Natural killer cell treated with Interleukin-12 subunit alpha and Interleukin-12 subunit beta and Interleukin-15 and Interleukin-18, amount 100 ng/mL, for 72 hours (primary cell): ENCODE data around the gene HEMGN. TPM values are rescaled to one million over a fixed set of nuclear protein-coding genes. Genes with fewer than 3 reads are reported as not detected.
A peak's percentile ranks its signal among the peaks of the same experiment; 100 is the strongest.

ENCODE experiments used
- ATAC-seq, 2 donors: fragments of 150-1000 bp; cut with Tn5 transposase in 1 of 2; sonication (Bioruptor Pico), chemical (Tn5 transposase) in 1 of 2; 2 replicates each; pipeline ENCODE4 v1.10.0; 2021
- DNase-seq: peaks from one replicate; pipeline ENCODE4 v3.0.0; 2022; ENCODE audit warnings: low spot score
- H3K27ac Mint-ChIP-seq, 2 donors: 1 replicate in 1 of 2; 2 replicates in 1 of 2; pipeline ENCODE4 v1.8.0; 2022; ENCODE audit warnings: mixed read lengths in 2 of 2, mild to moderate bottlenecking in 1 of 2, moderate library complexity in 1 of 2
- H3K27me3 Mint-ChIP-seq, 2 donors: 1 replicate in 1 of 2; 2 replicates in 1 of 2; pipeline ENCODE4 v1.8.0; 2022; ENCODE audit warnings: mixed read lengths in 2 of 2
- H3K36me3 Mint-ChIP-seq: one replicate; pipeline ENCODE4 v1.8.0; 2022; ENCODE audit warnings: mixed read lengths
- H3K4me1 Mint-ChIP-seq, 2 donors: 1 replicate in 1 of 2; 2 replicates in 1 of 2; pipeline ENCODE4 v1.8.0; 2022; ENCODE audit warnings: low read depth in 2 of 2, mixed read lengths in 2 of 2, mild to moderate bottlenecking in 1 of 2
- H3K4me3 Mint-ChIP-seq: one replicate; pipeline ENCODE4 v1.8.0; 2022; ENCODE audit warnings: mixed read lengths
- H3K9me3 Mint-ChIP-seq: 2 replicates; pipeline ENCODE4 v1.8.0; 2022; ENCODE audit warnings: mixed read lengths
- total RNA-seq, 2 donors: library from RNA; stranded (reverse); gene quantifications; one replicate each; pipeline ENCODE4 v1.2.3, GENCODE V29; 2022

The HEMGN gene
- total RNA-seq, 2 donors from 2014 or later, result not detected

- Mint-ChIP-seq H3K4me1 (peaks cover 12 to 17% of the 10 kb centered on the region in 2 donors), H3K27me3 (no peaks in the 10 kb centered on the region), H3K4me3 (no peak overlapping the region), H3K27ac (no peak overlapping the region), H3K36me3 (no peaks in the 10 kb centered on the region), H3K9me3 (no peaks in the 10 kb centered on the region)
- ATAC-seq (no peak), DNase-seq (no peak)
These were observed 4.5 kb downstream of the HEMGN start for GRCh38 chr9:97933297-97933998.

- H3K4me1 Mint-ChIP-seq, result peaks cover 3 to 9% of the 10 kb centered on the region in 2 donors
- H3K4me3 Mint-ChIP-seq, result no peak overlapping the region
- H3K27me3 Mint-ChIP-seq, result no peaks in the 10 kb centered on the region
- no peaks in the 10 kb centered on the region for H3K9me3 Mint-ChIP-seq
- no peak for DNase-seq
- ATAC-seq, result no peak
- H3K27ac Mint-ChIP-seq, result no peak overlapping the region
- no peaks in the 10 kb centered on the region for H3K36me3 Mint-ChIP-seq
These were observed 7.0 kb downstream of the HEMGN start for GRCh38 chr9:97930972-97931371.

- no peak overlapping the region for H3K27ac Mint-ChIP-seq
- no peaks in the 10 kb centered on the region for H3K27me3 Mint-ChIP-seq
- DNase-seq (no peak), ATAC-seq (no peak)
- H3K9me3 Mint-ChIP-seq, result no peaks in the 10 kb centered on the region
- H3K36me3 Mint-ChIP-seq, result no peaks in the 10 kb centered on the region
- H3K4me1 Mint-ChIP-seq, result peaks cover 3 to 9% of the 10 kb centered on the region in 2 donors
- H3K4me3 Mint-ChIP-seq, result no peak overlapping the region
These were observed 8.9 kb downstream of the HEMGN start for GRCh38 chr9:97928986-97929604.

GRCh38 chr9:97925497-97926334, 12.3 kb downstream of the HEMGN start:
- no peak overlapping the region for H3K27ac Mint-ChIP-seq
- H3K4me3 Mint-ChIP-seq, result no peak overlapping the region
- no peaks in the 10 kb centered on the region for H3K9me3 Mint-ChIP-seq
- peaks cover 16 to 31% of the 10 kb centered on the region in 2 donors for H3K4me1 Mint-ChIP-seq
- no peak for DNase-seq
- ATAC-seq, result no peak
- H3K36me3 Mint-ChIP-seq, result no peaks in the 10 kb centered on the region
- no peaks in the 10 kb centered on the region for H3K27me3 Mint-ChIP-seq

- peak overlapping the region in 1 of 2 donors; percentile 95 for H3K27ac Mint-ChIP-seq
- no peaks in the 10 kb centered on the region for H3K36me3 Mint-ChIP-seq
- no peak for ATAC-seq
- no peaks in the 10 kb centered on the region for H3K27me3 Mint-ChIP-seq
- H3K4me1 Mint-ChIP-seq, result peaks cover 19 to 36% of the 10 kb centered on the region in 2 donors
- H3K4me3 Mint-ChIP-seq, result no peak overlapping the region
- DNase-seq, result no peak
- no peaks in the 10 kb centered on the region for H3K9me3 Mint-ChIP-seq
These were observed 13.6 kb downstream of the HEMGN start for GRCh38 chr9:97924386-97924785.

- Mint-ChIP-seq H3K36me3 (no peaks in the 10 kb centered on the region), H3K27ac (peak overlapping the region; percentile 93 to 95), H3K4me1 (peaks cover 19 to 42% of the 10 kb centered on the region in 2 donors), H3K9me3 (no peaks in the 10 kb centered on the region), H3K27me3 (no peaks in the 10 kb centered on the region), H3K4me3 (peak overlapping the region; percentile 89)
- ATAC-seq (peak; percentile 41 to 47), DNase-seq (peak; percentile 71)
These were observed 14.4 kb downstream of the HEMGN start for GRCh38 chr9:97923529-97924108.

GRCh38 chr9:97921959-97922724, 15.8 kb downstream of the HEMGN start, which contains the start of gene TRMO:
TSS of gene TRMO (minus strand) at chr9:97922500. CDS start at chr9:97922493, 7 bp downstream.
- Mint-ChIP-seq H3K9me3 (no peaks in the 10 kb centered on the region), H3K27me3 (no peaks in the 10 kb centered on the region), H3K36me3 (no peaks in the 10 kb centered on the region), H3K4me3 (peak within 1 kb of the TSS; percentile 89), H3K4me1 (peaks cover 19 to 44% of the 10 kb centered on the region in 2 donors), H3K27ac (peak within 1 kb of the TSS; percentile 93 to 95)
- ATAC-seq, result peak; percentile 94 to 96
- DNase-seq, result peak; percentile 98

- no peak for ATAC-seq
- H3K27ac Mint-ChIP-seq, result peak overlapping the region in 1 of 2 donors; percentile 87
These were observed 18.7 kb downstream of the HEMGN start for GRCh38 chr9:97919217-97919813.

GRCh38 chr9:97918611-97919010, 19.4 kb downstream of the HEMGN start:
- no peaks in the 10 kb centered on the region for H3K9me3 Mint-ChIP-seq
- no peak overlapping the region for H3K4me3 Mint-ChIP-seq
- H3K4me1 Mint-ChIP-seq, result peaks cover 16 to 40% of the 10 kb centered on the region in 2 donors
- peak overlapping the region in 1 of 2 donors; percentile 87 for H3K27ac Mint-ChIP-seq
- H3K27me3 Mint-ChIP-seq, result no peaks in the 10 kb centered on the region
- ATAC-seq, result no peak
- peaks cover 8% of the 10 kb centered on the region for H3K36me3 Mint-ChIP-seq
- DNase-seq, result no peak

More at GRCh38 chr9:97919217-97919813, 18.7 kb downstream of the HEMGN start:
- Mint-ChIP-seq H3K4me1 (peaks cover 19 to 44% of the 10 kb centered on the region in 2 donors), H3K4me3 (peak overlapping the region; percentile 4), H3K27me3 (no peaks in the 10 kb centered on the region), H3K36me3 (peaks cover 4% of the 10 kb centered on the region), H3K9me3 (no peaks in the 10 kb centered on the region)
- DNase-seq, result no peak

- H3K4me1 Mint-ChIP-seq, result peaks cover 19 to 25% of the 10 kb centered on the region in 2 donors
- H3K27me3 Mint-ChIP-seq, result no peaks in the 10 kb centered on the region
- H3K9me3 Mint-ChIP-seq, result no peaks in the 10 kb centered on the region
- no peak for DNase-seq
- H3K4me3 Mint-ChIP-seq, result no peak overlapping the region
- no peak overlapping the region for H3K27ac Mint-ChIP-seq
- H3K36me3 Mint-ChIP-seq, result peaks cover 14% of the 10 kb centered on the region
- ATAC-seq, result no peak
These were observed 26.0 kb downstream of the HEMGN start for GRCh38 chr9:97911970-97912369.

- Mint-ChIP-seq H3K36me3 (peaks cover 14% of the 10 kb centered on the region), H3K4me1 (peaks cover 20 to 26% of the 10 kb centered on the region in 2 donors), H3K4me3 (no peak overlapping the region), H3K27me3 (no peaks in the 10 kb centered on the region), H3K27ac (no peak overlapping the region), H3K9me3 (no peaks in the 10 kb centered on the region)
- no peak for ATAC-seq
- no peak for DNase-seq
These were observed 26.4 kb downstream of the HEMGN start for GRCh38 chr9:97911528-97911927.

- H3K27me3 Mint-ChIP-seq, result no peaks in the 10 kb centered on the region
- peak; percentile 34 to 53 for ATAC-seq
- H3K36me3 Mint-ChIP-seq, result peaks cover 19% of the 10 kb centered on the region
- no peak for DNase-seq
- peaks cover 28 to 37% of the 10 kb centered on the region in 2 donors for H3K4me1 Mint-ChIP-seq
- H3K9me3 Mint-ChIP-seq, result no peaks in the 10 kb centered on the region
- H3K27ac Mint-ChIP-seq, result peak overlapping the region in 1 of 2 donors; percentile 6
- H3K4me3 Mint-ChIP-seq, result no peak overlapping the region
These were observed 27.6 kb downstream of the HEMGN start for GRCh38 chr9:97910357-97910756.
